ENCODE measurements around the gene LCN6. TPM values are rescaled to one million over a fixed set of nuclear protein-coding genes. Genes with fewer than 3 reads are reported as not detected.
A peak's percentile ranks its signal among the peaks of the same experiment; 100 is the strongest.
"Not testable (repeated sequence)": the region's sequence is repeated elsewhere in the genome, so short reads cannot be mapped to it uniquely, and the experiment has no call there.

Gene LCN6
- 10 to 100 TPM in 1 of 2 donors, under 1 TPM in 1; 0.38 to 18.9 TPM for total RNA-seq
- not detected for polyA plus RNA-seq (ENCODE audit: insufficient read length in 6 of 6)
- long read RNA-seq, donor 1, result 0 reads
- long read RNA-seq, donor 2, result 0 reads
- long read RNA-seq, donor 3, result 0 reads
- long read RNA-seq, donor 4, partial matches to known transcripts, result 1 of 1 reads
- long read RNA-seq, donor 4, other reads (novel, unspliced or antisense), result 0 of 1 reads
- long read RNA-seq, donor 5, result 0 reads
- long read RNA-seq, donor 6, result 0 reads
- long read RNA-seq, donor 7, result 0 reads
- long read RNA-seq, donor 8, result 0 reads
- long read RNA-seq, donor 9, result 0 reads
- long read RNA-seq, donor 10, partial matches to known transcripts, result 8 of 17 reads
- long read RNA-seq, donor 10, other reads (novel, unspliced or antisense), result 4 of 17 reads
- long read RNA-seq, donor 11, result 0 reads
- long read RNA-seq, donor 12, result 0 reads

GRCh38 chr9:136748201-136748600, at the start of gene LCN6:
Gene LCN6, minus strand, starts transcription at chr9:136748525. Its CDS starts 42 bp downstream, at chr9:136748483.
- Histone ChIP-seq H3K4me1 (peaks cover 0 to 9% of the 10 kb centered on the region in 2 donors), H3K36me3 (no peaks in the 10 kb centered on the region), H3K4me3 (no peak within 1 kb of the TSS), H3K9me3 (peaks cover 0 to 16% of the 10 kb centered on the region in 2 donors), H3K27ac (no peak within 1 kb of the TSS), H3K27me3 (peaks cover 0 to 12% of the 10 kb centered on the region in 2 donors)
- DNase-seq (no peak), ATAC-seq (no peak)
- intact Hi-C loops (cut with DNase I), result no loop called here
- TF ChIP-seq CTCF (IDR thresholded peaks at IDR 0.05), result no peak

DNA sequence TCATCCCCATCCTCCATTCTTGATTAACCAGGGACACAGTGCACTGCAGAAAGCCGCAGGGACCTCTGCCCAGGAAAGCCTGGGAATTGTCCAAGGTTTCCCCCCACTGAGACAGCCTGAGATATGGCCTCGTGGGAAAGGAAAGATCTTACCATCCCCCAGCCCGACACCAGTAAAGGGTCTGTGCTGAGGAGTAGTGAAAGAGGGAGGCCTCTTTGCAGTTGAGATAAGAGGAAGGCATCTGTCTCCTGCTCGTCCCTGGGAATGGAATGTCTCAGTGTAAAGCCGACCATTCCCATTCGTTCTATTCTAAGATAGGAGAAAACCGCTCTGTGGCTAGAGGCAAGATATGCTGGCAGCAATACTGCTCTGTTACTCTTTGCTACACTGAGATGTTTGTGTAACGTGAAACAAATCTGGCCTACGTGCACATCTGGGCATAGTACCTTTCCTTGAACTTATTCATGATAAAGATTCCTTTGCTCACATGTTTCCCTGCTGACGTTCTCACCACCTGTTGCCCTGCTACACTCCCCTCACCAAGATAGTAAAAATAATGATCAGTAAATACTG, 48.5 kb upstream of the LCN6 start:
- H3K9me3 ChIP-seq; DNase-seq; H3K4me3 ChIP-seq; H3K27ac ChIP-seq; ATAC-seq; intact Hi-C loops (cut with DNase I): not testable (repeated sequence)
- peaks cover 24 to 64% of the 10 kb centered on the region in 2 donors for H3K27me3 ChIP-seq
- peaks cover 23 to 61% of the 10 kb centered on the region in 2 donors for H3K4me1 ChIP-seq
- peaks cover 0 to 19% of the 10 kb centered on the region in 2 donors for H3K36me3 ChIP-seq

DNA sequence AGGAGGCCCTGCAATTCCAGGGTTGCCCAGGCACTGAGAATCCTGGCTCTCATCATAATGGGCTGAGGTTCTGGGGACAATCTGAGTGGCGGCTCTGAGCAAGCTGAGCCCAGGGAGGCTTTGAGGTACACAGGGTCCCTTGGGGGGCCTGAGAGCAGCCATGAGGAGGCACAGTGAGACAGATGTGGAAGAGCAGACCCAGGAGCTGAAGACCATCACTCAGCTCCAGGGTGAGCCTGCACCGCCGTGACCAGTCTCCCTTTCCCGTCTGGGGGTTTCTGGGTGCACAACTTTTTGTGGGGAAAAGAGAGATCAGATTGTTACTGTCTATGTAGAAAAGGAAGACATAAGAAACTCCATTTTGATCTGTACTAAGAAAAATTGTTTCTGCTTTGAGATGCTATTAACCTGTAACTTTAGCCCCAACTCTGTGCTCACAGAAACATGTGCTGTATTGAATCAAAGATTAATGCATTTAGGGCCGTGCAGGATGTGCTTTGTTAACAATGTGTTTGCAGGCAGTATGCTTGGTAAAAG, 48.0 kb upstream of the LCN6 start, which contains the start of gene CCDC183:
Gene CCDC183, plus strand, starts transcription at position 101 of the 537 bp plus-strand sequence. Its CDS starts 60 bp downstream, at position 161.
- H3K36me3 ChIP-seq, result peaks cover 0 to 19% of the 10 kb centered on the region in 2 donors
- no peak for TF ChIP-seq CTCF (IDR thresholded peaks at IDR 0.05)
- no peak within 1 kb of the TSS for H3K27ac ChIP-seq
- peak in 1 of 4 donors; percentile 32 for DNase-seq
- H3K4me1 ChIP-seq, result peaks cover 25 to 62% of the 10 kb centered on the region in 2 donors
- no peak for ATAC-seq
- H3K4me3 ChIP-seq, result no peak within 1 kb of the TSS
- peaks cover 19 to 58% of the 10 kb centered on the region in 2 donors for H3K27me3 ChIP-seq
- intact Hi-C loops (cut with DNase I), result no loop called here
- H3K9me3 ChIP-seq, result no peaks in the 10 kb centered on the region

- intact Hi-C loops (cut with DNase I), result no loop called here
Measured at GRCh38 chr9:136795000-136795348, 46.6 kb upstream of the LCN6 start.

More at GRCh38 chr9:136795000-136795348, 46.6 kb upstream of the LCN6 start:
- no peak overlapping the region for H3K27ac ChIP-seq
- peaks cover 17 to 57% of the 10 kb centered on the region in 2 donors for H3K4me1 ChIP-seq
- H3K4me3 ChIP-seq, result no peak overlapping the region
- no peak for ATAC-seq
- H3K27me3 ChIP-seq, result peaks cover 13 to 45% of the 10 kb centered on the region in 2 donors
- H3K36me3 ChIP-seq, result peaks cover 0 to 19% of the 10 kb centered on the region in 2 donors
- peak in 1 of 4 donors; percentile 13 for DNase-seq
- no peak for TF ChIP-seq CTCF (IDR thresholded peaks at IDR 0.05)
- H3K9me3 ChIP-seq, result no peaks in the 10 kb centered on the region

All from left lung (tissue), 14 donors.